ENCODE measurements around the gene SMCO4. TPM values are rescaled to one million over a fixed set of nuclear protein-coding genes. Genes with fewer than 3 reads are reported as not detected.

Gene SMCO4
- total and polyA plus RNA-seq, 2 of the 8 experiments (the other 6 are each of a cell fraction or from before 2014, with no cell fraction given): 33.2 to 53.9 TPM

- POLR2A ChIA-PET (ENCODE audit: partially characterized antibody): no interaction called here
- H3K36me3 ChIP-seq (ENCODE audit: control insufficient read depth in 2 of 4, insufficient read depth in 4 of 4, low read length in 3 of 4): no peaks in the 10 kb centered on the region
- TF ChIP-seq MAX (IDR thresholded peaks at IDR 0.05): no peak
- no peak for TF ChIP-seq CREB1 (IDR thresholded peaks at IDR 0.05)
- TF ChIP-seq HDAC6 (IDR thresholded peaks at IDR 0.05; ENCODE audit: low read depth, low read length): no peak
- TF ChIP-seq SAP30 (IDR thresholded peaks at IDR 0.05; ENCODE audit: insufficient read depth, insufficient replicate concordance, low read length): no peak
- TF ChIP-seq EZH2 (IDR thresholded peaks at IDR 0.05; ENCODE audit: low read depth, low read length, severe bottlenecking): no peak
- TF ChIP-seq NANOG (IDR thresholded peaks at IDR 0.05; ENCODE audit: insufficient read depth, low read depth, low read length, poor library complexity, severe bottlenecking): no peak
- TF ChIP-seq FOSL1 (IDR thresholded peaks at IDR 0.05; ENCODE audit: insufficient read depth, low read depth, low read length): no peak
- no peak for TF ChIP-seq RFX5 (IDR thresholded peaks at IDR 0.05; ENCODE audit: borderline replicate concordance, low read depth, low read length)
- DNase-seq (ENCODE audit: low read depth in 1 of 2, low spot score in 2 of 2) (no peak), FAIRE-seq (no peak)
- H3K23me2 ChIP-seq (ENCODE audit: low read depth, low read length): no peaks in the 10 kb centered on the region
- WGBS, 2 experiments (ENCODE audit: extremely low coverage in 1 of 2, insufficient coverage in 1 of 2, insufficient read length in 1 of 2, insufficient replicate concordance in 2 of 2, low coverage in 1 of 2, low lambda C conversion rate in 2 of 2, missing lambda C conversion rate in 1 of 2): 76% methylated on average over 5 of the region's 5 CpGs; no CpG with 5 or more reads in 1 of the 2 experiments
- H2BK12ac ChIP-seq (ENCODE audit: low read depth, low read length): no peak overlapping the region
- H3K18ac ChIP-seq (ENCODE audit: extremely low read depth, low read length): no peak overlapping the region
- H2BK120ac ChIP-seq (replicated peaks; ENCODE audit: low read depth, low read length): no peak overlapping the region
- H3K79me2 ChIP-seq (ENCODE audit: control insufficient read depth in 1 of 2, insufficient read depth in 2 of 2, low read length in 2 of 2): no peaks in the 10 kb centered on the region
- no peak overlapping the region for H2BK5ac ChIP-seq (ENCODE audit: low read depth, low read length)
- CTCF ChIA-PET (ENCODE audit: partially characterized antibody): interaction anchor here (0.6 to 1.2 kb wide), 6 partner anchors 23 to 233 kb away, joined by 3 to 5 read pairs (median 3); no protein-coding TSS in a partner anchor
- no peak overlapping the region for H3K27ac ChIP-seq (ENCODE audit: low read depth, low read length)
- H4K8ac ChIP-seq (ENCODE audit: extremely low read depth, insufficient read depth, low read length): no peak overlapping the region
- no peak overlapping the region for H4K91ac ChIP-seq (replicated peaks; ENCODE audit: insufficient read length, low read length)
- no peak overlapping the region for H3K4ac ChIP-seq (replicated peaks; ENCODE audit: insufficient read length, low read depth, low read length)
- H3K4me1 ChIP-seq (replicated peaks in 1 of 4; ENCODE audit: control insufficient read depth in 3 of 4, insufficient read depth in 4 of 4, low read length in 3 of 4): no peaks in the 10 kb centered on the region
- H3K23ac ChIP-seq (ENCODE audit: insufficient read length): no peak overlapping the region
- H3K9ac ChIP-seq (replicated peaks in 1 of 4; ENCODE audit: extremely low read depth in 1 of 4, low read depth in 3 of 4, low read length in 3 of 4): no peak overlapping the region; a peak in 2 of 7 replicates
- no peak overlapping the region for H3K56ac ChIP-seq (replicated peaks; ENCODE audit: insufficient read length, low read depth, low read length)
- no peaks in the 10 kb centered on the region for H3K27me3 ChIP-seq (replicated peaks in 1 of 4; ENCODE audit: control insufficient read depth in 3 of 4, extremely low read depth in 1 of 4, insufficient read depth in 3 of 4, low read length in 3 of 4)
- no peak overlapping the region for H3K4me2 ChIP-seq (ENCODE audit: insufficient read depth in 1 of 2, low read depth in 2 of 2, low read length in 2 of 2)
- H3K4me3 ChIP-seq (ENCODE audit: extremely low read depth in 1 of 4, insufficient read depth in 2 of 4, low read depth in 3 of 4, low read length in 4 of 4): no peak overlapping the region
- no peaks in the 10 kb centered on the region for H3K9me3 ChIP-seq (ENCODE audit: insufficient read depth in 2 of 2, low read depth in 1 of 2, low read length in 1 of 2)
- no peak overlapping the region for H2AFZ ChIP-seq (ENCODE audit: low read length)
- H4K5ac ChIP-seq (ENCODE audit: insufficient read length, low read depth, low read length): no peak overlapping the region
- no peaks in the 10 kb centered on the region for H3K79me1 ChIP-seq (ENCODE audit: low read depth, low read length)
- no peak overlapping the region for H2BK15ac ChIP-seq (ENCODE audit: low read length)
- no peaks in the 10 kb centered on the region for H4K20me1 ChIP-seq (replicated peaks in 1 of 2; ENCODE audit: control insufficient read depth in 1 of 2, insufficient read depth in 2 of 2, low read length in 2 of 2)
- H3K14ac ChIP-seq (ENCODE audit: insufficient read length): no peak overlapping the region
- no peak overlapping the region for H2BK20ac ChIP-seq (ENCODE audit: low read length)
- H2AK5ac ChIP-seq (ENCODE audit: low read depth, low read length): no peak overlapping the region
These were observed 74.9 kb downstream of the SMCO4 start for GRCh38 chr11:93468290-93468689.
